SK-N-SH treated with all-trans-retinoic acid at 6 μM for 48 hours (cell line): ENCODE results near the gene SFT2D3.

ENCODE experiments used
- ATAC-seq: fragments of 200-7000 bp; cut with Tn5 transposase; 3 replicates; pipeline ENCODE4 v1.9.1; 2020; ENCODE audit warnings: mild to moderate bottlenecking, moderate library complexity
- ARNTL ChIP-seq: fragments of 450-650 bp; formaldehyde crosslinking; IDR thresholded peaks from 2 replicates; pipeline ENCODE4 v1.5.0; 2020; ENCODE audit warnings: low read depth, mild to moderate bottlenecking, moderate library complexity, borderline replicate concordance
- BACH2 ChIP-seq: fragments of 250-450 bp; sonication (Bioruptor Pico); IDR thresholded peaks from 2 replicates; pipeline ENCODE4 v1.9.0; 2021; ENCODE audit warnings: mild to moderate bottlenecking, borderline replicate concordance
- CSDC2 ChIP-seq: fragments of 250-450 bp; sonication (Bioruptor Pico); IDR thresholded peaks from 2 replicates; pipeline ENCODE4 v1.5.0; 2020; ENCODE audit warnings: mild to moderate bottlenecking, moderate library complexity
- CSRNP3 ChIP-seq: fragments of 250-450 bp; sonication (Bioruptor Pico); IDR thresholded peaks from 2 replicates; pipeline ENCODE4 v1.5.1; 2021; ENCODE audit warnings: mild to moderate bottlenecking, moderate library complexity
- ESRRG ChIP-seq: fragments of 250-450 bp; sonication (Bioruptor Pico); IDR thresholded peaks from 2 replicates; pipeline ENCODE4 v1.6.1; 2021; ENCODE audit warnings: mild to moderate bottlenecking
- GLIS3 ChIP-seq: fragments of 250-450 bp; sonication (Bioruptor Pico); IDR thresholded peaks from 2 replicates; pipeline ENCODE4 v1.5.0; 2020; ENCODE audit warnings: mild to moderate bottlenecking, moderate library complexity
- ISL1 ChIP-seq: fragments of 250-450 bp; sonication (Bioruptor Pico); IDR thresholded peaks from 2 replicates; pipeline ENCODE4 v2.1.2; 2022; ENCODE audit warnings: mild to moderate bottlenecking, moderate library complexity
- PATZ1 ChIP-seq: fragments of 250-450 bp; sonication (Bioruptor Pico); IDR thresholded peaks from 2 replicates; pipeline ENCODE4 v1.8.0; 2020; ENCODE audit warnings: mild to moderate bottlenecking, moderate library complexity, borderline replicate concordance
- PPARA ChIP-seq: fragments of 250-450 bp; sonication (Bioruptor Pico); IDR thresholded peaks from 2 replicates; pipeline ENCODE4 v1.5.0; 2020; ENCODE audit warnings: mild to moderate bottlenecking, borderline replicate concordance
- SNAI2 ChIP-seq: fragments of 250-450 bp; sonication (Bioruptor Pico); IDR thresholded peaks from 2 replicates; pipeline ENCODE4 v1.5.0; 2020; ENCODE audit warnings: mild to moderate bottlenecking, moderate library complexity
- TCF4 ChIP-seq: fragments of 250-450 bp; sonication (Bioruptor Pico); IDR thresholded peaks from 2 replicates; pipeline ENCODE4 v1.8.0; 2021; ENCODE audit warnings: mild to moderate bottlenecking, moderate library complexity, borderline replicate concordance
- TOX ChIP-seq: fragments of 250-450 bp; sonication (Bioruptor Pico); IDR thresholded peaks from 2 replicates; pipeline ENCODE4 v1.8.0; 2021; ENCODE audit warnings: mild to moderate bottlenecking, moderate library complexity, borderline replicate concordance
- TSHZ2 ChIP-seq: fragments of 250-450 bp; sonication (Bioruptor Pico); IDR thresholded peaks from 2 replicates; pipeline ENCODE4 v1.5.0; 2020; ENCODE audit warnings: mild to moderate bottlenecking, moderate library complexity
- ZFP3 ChIP-seq: fragments of 250-450 bp; sonication (Bioruptor Pico); IDR thresholded peaks from 2 replicates; pipeline ENCODE4 v1.5.0; 2020; ENCODE audit warnings: mild to moderate bottlenecking, moderate library complexity
- ZFP30 ChIP-seq: fragments of 450-650 bp; formaldehyde crosslinking; IDR thresholded peaks from 2 replicates; pipeline ENCODE4 v1.5.0; 2022; ENCODE audit warnings: mild to moderate bottlenecking, moderate library complexity
- ZNF565 ChIP-seq: fragments of 450-650 bp; formaldehyde crosslinking; conservative IDR thresholded peaks from 2 replicates; pipeline ENCODE4 v1.5.0; 2020; ENCODE audit warnings: low read depth, mild to moderate bottlenecking, moderate library complexity
- ZNF70 ChIP-seq: fragments of 450-650 bp; formaldehyde crosslinking; IDR thresholded peaks from 2 replicates; pipeline ENCODE4 v1.5.0; 2020; ENCODE audit warnings: mild to moderate bottlenecking, moderate library complexity
- ZNF8 ChIP-seq: fragments of 450-650 bp; formaldehyde crosslinking; IDR thresholded peaks from 2 replicates; pipeline ENCODE4 v1.5.0; 2020; ENCODE audit warnings: mild to moderate bottlenecking, moderate library complexity
- TF ChIP-seq, protein P1 (sequence below): fragments of 250-450 bp; sonication (Bioruptor Pico); IDR thresholded peaks from 2 replicates; pipeline ENCODE4 v1.5.1; 2020; ENCODE audit warnings: low read depth, mild to moderate bottlenecking, moderate library complexity
- TF ChIP-seq, protein P2 (sequence below): fragments of 250-450 bp; sonication (Bioruptor Pico); IDR thresholded peaks from 2 replicates; pipeline ENCODE4 v1.8.0; 2021; ENCODE audit warnings: low read depth, mild to moderate bottlenecking, moderate library complexity, borderline replicate concordance

The SFT2D3 gene

DNA sequence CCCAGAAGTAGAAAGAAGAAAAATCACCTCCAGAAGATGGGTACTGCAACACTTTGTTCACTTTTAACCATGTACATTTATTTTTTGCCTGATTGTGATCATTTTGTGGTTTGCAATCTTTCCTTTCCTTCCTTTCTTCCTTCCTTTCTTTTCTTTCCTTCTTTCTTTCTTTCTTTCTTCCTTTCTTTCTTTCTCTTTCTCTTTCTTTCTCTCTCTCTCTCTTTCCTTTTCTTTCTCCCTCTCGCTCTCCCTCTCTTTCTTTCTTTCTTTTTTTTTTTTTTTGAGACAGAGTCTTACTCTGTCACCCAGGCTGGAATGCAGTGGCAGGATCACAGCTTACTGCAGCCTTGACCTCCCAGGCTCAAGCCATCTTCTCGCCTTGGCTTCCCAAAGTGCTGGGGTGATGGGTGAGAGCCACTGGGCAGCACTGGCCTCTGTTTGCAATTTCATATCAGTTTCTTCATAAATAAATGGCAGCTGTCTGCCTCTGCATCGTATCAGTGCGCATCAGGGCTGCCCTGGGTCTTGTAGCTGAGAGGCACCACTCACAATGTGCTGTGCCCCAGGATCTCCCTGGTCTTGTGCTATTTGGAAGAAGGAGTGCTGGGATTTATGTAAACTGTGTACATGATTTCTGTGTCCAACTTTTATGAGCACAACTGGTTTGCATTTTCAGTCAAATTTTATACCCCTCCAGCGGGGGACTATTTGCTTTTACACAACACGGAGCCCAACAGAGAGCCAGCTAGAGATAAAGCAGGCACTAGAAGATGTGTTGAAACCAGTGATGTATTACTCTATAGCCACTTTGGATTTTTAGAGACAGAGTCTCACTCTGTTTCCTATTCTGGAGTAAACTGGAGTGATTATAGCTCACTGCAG is 19.1 kb upstream of the SFT2D3 start:
- no peak; the same call in 2 of the 3 replicates for ATAC-seq
- TF ChIP-seq TCF4 (no peak), ESRRG (CRISPR knock-in tag) (no peak), GLIS3 (CRISPR knock-in tag) (no peak), PATZ1 (CRISPR knock-in tag) (no peak), ZFP3 (CRISPR knock-in tag) (no peak), CSDC2 (no peak)

GRCh38 chr2:127683056-127683455 is 18.2 kb upstream of the SFT2D3 start:
- TF ChIP-seq TSHZ2 (CRISPR knock-in tag): no peak
- no peak for TF ChIP-seq SNAI2
- no peak for TF ChIP-seq BACH2 (CRISPR knock-in tag)
- no peak for TF ChIP-seq CSDC2
- no peak for TF ChIP-seq PPARA
- TF ChIP-seq ARNTL (CRISPR knock-in tag): no peak
- no peak for TF ChIP-seq ZNF565 (CRISPR knock-in tag)
- no peak for TF ChIP-seq PATZ1 (CRISPR knock-in tag)
- TF ChIP-seq ZFP30 (CRISPR knock-in tag): no peak
- TF ChIP-seq, protein P1, sequence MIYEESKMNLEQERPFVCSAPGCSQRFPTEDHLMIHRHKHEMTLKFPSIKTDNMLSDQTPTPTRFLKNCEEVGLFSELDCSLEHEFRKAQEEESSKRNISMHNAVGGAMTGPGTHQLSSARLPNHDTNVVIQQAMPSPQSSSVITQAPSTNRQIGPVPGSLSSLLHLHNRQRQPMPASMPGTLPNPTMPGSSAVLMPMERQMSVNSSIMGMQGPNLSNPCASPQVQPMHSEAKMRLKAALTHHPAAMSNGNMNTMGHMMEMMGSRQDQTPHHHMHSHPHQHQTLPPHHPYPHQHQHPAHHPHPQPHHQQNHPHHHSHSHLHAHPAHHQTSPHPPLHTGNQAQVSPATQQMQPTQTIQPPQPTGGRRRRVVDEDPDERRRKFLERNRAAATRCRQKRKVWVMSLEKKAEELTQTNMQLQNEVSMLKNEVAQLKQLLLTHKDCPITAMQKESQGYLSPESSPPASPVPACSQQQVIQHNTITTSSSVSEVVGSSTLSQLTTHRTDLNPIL (CRISPR knock-in tag): no peak
- no peak for TF ChIP-seq ZFP3 (CRISPR knock-in tag)
- no peak for TF ChIP-seq TCF4
- no peak for TF ChIP-seq ESRRG (CRISPR knock-in tag)
- no peak for TF ChIP-seq CSRNP3 (CRISPR knock-in tag)
- TF ChIP-seq ZNF8 (CRISPR knock-in tag): no peak
- TF ChIP-seq ISL1 (CRISPR knock-in tag): no peak
- no peak for TF ChIP-seq ZNF70
- TF ChIP-seq GLIS3 (CRISPR knock-in tag): no peak
- TF ChIP-seq, protein P2, sequence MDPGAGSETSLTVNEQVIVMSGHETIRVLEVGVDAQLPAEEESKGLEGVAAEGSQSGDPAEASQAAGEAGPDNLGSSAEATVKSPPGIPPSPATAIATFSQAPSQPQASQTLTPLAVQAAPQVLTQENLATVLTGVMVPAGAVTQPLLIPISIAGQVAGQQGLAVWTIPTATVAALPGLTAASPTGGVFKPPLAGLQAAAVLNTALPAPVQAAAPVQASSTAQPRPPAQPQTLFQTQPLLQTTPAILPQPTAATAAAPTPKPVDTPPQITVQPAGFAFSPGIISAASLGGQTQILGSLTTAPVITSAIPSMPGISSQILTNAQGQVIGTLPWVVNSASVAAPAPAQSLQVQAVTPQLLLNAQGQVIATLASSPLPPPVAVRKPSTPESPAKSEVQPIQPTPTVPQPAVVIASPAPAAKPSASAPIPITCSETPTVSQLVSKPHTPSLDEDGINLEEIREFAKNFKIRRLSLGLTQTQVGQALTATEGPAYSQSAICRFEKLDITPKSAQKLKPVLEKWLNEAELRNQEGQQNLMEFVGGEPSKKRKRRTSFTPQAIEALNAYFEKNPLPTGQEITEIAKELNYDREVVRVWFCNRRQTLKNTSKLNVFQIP (CRISPR knock-in tag): no peak
- TF ChIP-seq TOX (CRISPR knock-in tag): no peak
- no peak for ATAC-seq
